ENCODE measurements around the gene SRSF1.

- TF ChIP-seq POLR2AphosphoS5 (IDR thresholded peaks at IDR 0.05; ENCODE audit: borderline replicate concordance, low read depth, low read length) = no peak
- TF ChIP-seq EZH2 (IDR thresholded peaks at IDR 0.05) = no peak
- no peak for TF ChIP-seq FOXP2 (optimal IDR thresholded peaks at IDR 0.05; ENCODE audit: control extremely low read depth, extremely low read length, insufficient read depth)
Measured at GRCh38 chr17:58047376-58048150, 40.5 kb upstream of the SRSF1 start.

Measured in SK-N-MC (cell line).